Endodermal cell (in vitro differentiated cells): ENCODE results near the gene PPP2R3C. TPM values are rescaled to one million over a fixed set of nuclear protein-coding genes. Genes with fewer than 3 reads are reported as not detected.
A peak's percentile ranks its signal among the peaks of the same experiment; 100 is the strongest.
"Not testable (repeated sequence)": the region's sequence is repeated elsewhere in the genome, so short reads cannot be mapped to it uniquely, and the experiment has no call there.

ENCODE experiments used
- DNase-seq: peaks from one replicate; pipeline ENCODE4 v3.0.0-alpha.2; 2017
- H3K27ac ChIP-seq: 2 replicates; pipeline ENCODE4 v1.5.1; 2013; ENCODE audit warnings: mild to moderate bottlenecking, low read depth, low read length, moderate library complexity
- H3K27me3 ChIP-seq: 2 replicates; pipeline ENCODE4 v1.6.1; 2013; ENCODE audit warnings: mild to moderate bottlenecking, low read length, moderate library complexity; ENCODE audit not compliant: insufficient read depth, control insufficient read depth, poor library complexity, severe bottlenecking
- H3K36me3 ChIP-seq: 2 replicates; pipeline ENCODE4 v1.7.0; 2013; ENCODE audit warnings: mild to moderate bottlenecking, low read length, moderate library complexity; ENCODE audit not compliant: control insufficient read depth, insufficient read depth
- H3K4me1 ChIP-seq: one replicate; pipeline ENCODE4 v1.7.0; 2013; ENCODE audit warnings: low read length; ENCODE audit not compliant: control insufficient read depth, insufficient read depth
- H3K4me3 ChIP-seq: 2 replicates; pipeline ENCODE4 v1.5.1; 2013; ENCODE audit warnings: mild to moderate bottlenecking, low read length, moderate library complexity
- H3K9ac ChIP-seq: 2 replicates; pipeline ENCODE4 v1.6.1; 2013; ENCODE audit warnings: mild to moderate bottlenecking, low read length, moderate library complexity; ENCODE audit not compliant: poor library complexity, severe bottlenecking; ENCODE audit errors: extremely low read depth
- H3K9me3 ChIP-seq: 2 replicates; pipeline ENCODE4 v1.6.1; 2013; ENCODE audit warnings: mild to moderate bottlenecking, low read length, moderate library complexity; ENCODE audit not compliant: control insufficient read depth
- H3K27ac Mint-ChIP-seq: 2 replicates; pipeline ENCODE4 v1.8.0; 2020; ENCODE audit warnings: mixed read lengths
- H3K27me3 Mint-ChIP-seq: 2 replicates; pipeline ENCODE4 v1.8.0; 2021; ENCODE audit warnings: mild to moderate bottlenecking, mixed read lengths; ENCODE audit not compliant: insufficient read depth
- H3K36me3 Mint-ChIP-seq: 2 replicates; pipeline ENCODE4 v1.8.0; 2020; ENCODE audit warnings: low read depth, mixed read lengths
- H3K4me1 Mint-ChIP-seq: 2 replicates; pipeline ENCODE4 v1.8.0; 2020; ENCODE audit warnings: mixed read lengths
- H3K4me3 Mint-ChIP-seq: 2 replicates; pipeline ENCODE4 v1.8.0; 2020; ENCODE audit warnings: mild to moderate bottlenecking, moderate library complexity, mixed read lengths
- H3K9me3 Mint-ChIP-seq: 2 replicates; pipeline ENCODE4 v1.8.0; 2020; ENCODE audit warnings: mild to moderate bottlenecking, mixed read lengths
- CTCF ChIP-seq: fragments of 200-600 bp; sonication (generic); conservative IDR thresholded peaks from 2 replicates; pipeline ENCODE4 v1.5.0; 2021; ENCODE audit warnings: antibody characterized with exemption, mild to moderate bottlenecking
- WGBS, 2 experiments: methylation state at CpG; one replicate each; pipeline versions ENCODE4 v1.1.5 to v1.1.7; 2013; ENCODE audit warnings: missing lambda C conversion rate in 2 of 2, mixed read lengths in 1 of 2; ENCODE audit not compliant: insufficient coverage in 1 of 2, insufficient read length in 1 of 2; 5-methylcytosine and 5-hydroxymethylcytosine counted together
- total RNA-seq, 2 donors: library from RNA; stranded (reverse); fragmentation: NEBNext Ultra II Directional in 1 of 2; extraction: Animal tissue kit (Norgen Biotek cat#: 25700) in 1 of 2; gene quantifications; 2 replicates in 1 of 2; 3 replicates in 1 of 2; pipeline ENCODE4 v1.2.1, GENCODE V29; 2021

PPP2R3C gene
- total RNA-seq, 2 donors from 2014 or later: 18.6 to 36.8 TPM

GRCh38 chr14:35155962-35156361 is 34.2 kb upstream of the PPP2R3C start:
- peaks cover 20% of the 10 kb centered on the region for H3K36me3 ChIP-seq
- no peak overlapping the region for H3K4me3 ChIP-seq
- Mint-ChIP-seq H3K36me3 (peaks cover 47% of the 10 kb centered on the region), H3K9me3 (peaks cover 11% of the 10 kb centered on the region), H3K27ac (peak overlapping the region; percentile 75), H3K4me3 (no peak overlapping the region), H3K27me3 (no peaks in the 10 kb centered on the region), H3K4me1 (peaks cover 24% of the 10 kb centered on the region)
- no peaks in the 10 kb centered on the region for H3K27me3 ChIP-seq
- no peak overlapping the region for H3K27ac ChIP-seq
- WGBS, 2 experiments: 88 to 93% methylated on average over 1 of the region's 1 CpG
- DNase-seq: no peak
- peaks cover 8% of the 10 kb centered on the region for H3K4me1 ChIP-seq
- H3K9ac ChIP-seq: no peak overlapping the region
- no peak for TF ChIP-seq CTCF
- H3K9me3 ChIP-seq: no peaks in the 10 kb centered on the region

DNA sequence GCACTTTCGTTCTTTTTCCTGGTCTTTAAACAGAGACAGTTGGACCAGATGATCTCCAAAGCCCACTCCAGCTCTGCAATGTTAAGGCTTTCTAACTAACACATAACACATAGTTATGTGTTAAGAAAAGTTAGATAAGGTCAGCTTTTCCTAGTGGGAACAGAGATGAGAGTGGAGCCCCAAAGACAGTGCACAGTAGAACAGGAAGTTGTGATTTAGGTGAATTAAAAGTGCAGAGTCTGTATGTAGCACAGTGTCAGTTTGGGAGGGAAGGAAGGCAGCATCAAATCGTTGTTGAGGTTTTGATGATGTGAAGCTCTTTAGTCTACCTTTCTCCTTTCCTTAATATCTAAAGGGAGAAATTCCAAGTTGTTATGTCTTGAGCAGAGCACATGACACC is 32.2 kb upstream of the PPP2R3C start:
- Histone ChIP-seq H3K4me1 (peaks cover 3% of the 10 kb centered on the region), H3K4me3 (no peak overlapping the region), H3K9me3 (no peaks in the 10 kb centered on the region), H3K9ac (no peak overlapping the region), H3K27ac (no peak overlapping the region), H3K27me3 (no peaks in the 10 kb centered on the region), H3K36me3 (peaks cover 9% of the 10 kb centered on the region)
- H3K4me1 Mint-ChIP-seq: peaks cover 13% of the 10 kb centered on the region
- whole genome bisulfite sequencing, 2 experiments: 100% methylated on average over 1 of the region's 2 CpGs; no CpG with 5 or more reads in 1 of the 2 experiments
- DNase-seq: no peak
- H3K4me3 Mint-ChIP-seq: no peak overlapping the region
- no peak overlapping the region for H3K27ac Mint-ChIP-seq
- no peak for TF ChIP-seq CTCF
- H3K9me3 Mint-ChIP-seq: peaks cover 13% of the 10 kb centered on the region
- peaks cover 53% of the 10 kb centered on the region for H3K36me3 Mint-ChIP-seq
- H3K27me3 Mint-ChIP-seq: no peaks in the 10 kb centered on the region

DNA sequence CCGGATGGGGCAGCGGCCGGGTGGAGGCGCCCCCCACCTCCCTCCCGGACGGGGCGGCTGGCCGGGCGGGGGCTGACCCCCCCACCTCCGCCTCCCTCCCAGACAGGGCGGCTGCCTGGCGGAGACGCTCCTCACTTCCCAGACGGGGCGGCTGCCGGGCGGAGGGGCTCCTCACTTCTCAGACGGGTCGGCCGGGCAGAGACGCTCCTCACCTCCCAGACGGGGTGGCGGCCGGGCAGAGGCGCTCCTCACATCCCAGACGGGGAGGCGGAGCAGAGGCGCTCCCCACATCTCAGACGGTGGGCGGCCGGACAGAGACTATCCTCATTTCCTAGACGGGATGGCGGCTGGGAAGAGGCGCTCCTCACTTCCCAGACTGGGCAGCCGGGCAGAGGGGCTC is 30.7 kb upstream of the PPP2R3C start:
- not testable (repeated sequence) for H3K4me3 Mint-ChIP-seq, H3K4me1 ChIP-seq, H3K27me3 ChIP-seq, DNase-seq, H3K4me3 ChIP-seq, H3K27ac ChIP-seq, H3K36me3 ChIP-seq, H3K9me3 ChIP-seq, H3K27ac Mint-ChIP-seq, H3K9ac ChIP-seq, H3K27me3 Mint-ChIP-seq, H3K4me1 Mint-ChIP-seq
- peaks cover 18% of the 10 kb centered on the region for H3K9me3 Mint-ChIP-seq
- 97 to 100% methylated on average over 8 to 33 of the region's 35 CpGs for WGBS, 2 experiments
- H3K36me3 Mint-ChIP-seq: peaks cover 63% of the 10 kb centered on the region

DNA sequence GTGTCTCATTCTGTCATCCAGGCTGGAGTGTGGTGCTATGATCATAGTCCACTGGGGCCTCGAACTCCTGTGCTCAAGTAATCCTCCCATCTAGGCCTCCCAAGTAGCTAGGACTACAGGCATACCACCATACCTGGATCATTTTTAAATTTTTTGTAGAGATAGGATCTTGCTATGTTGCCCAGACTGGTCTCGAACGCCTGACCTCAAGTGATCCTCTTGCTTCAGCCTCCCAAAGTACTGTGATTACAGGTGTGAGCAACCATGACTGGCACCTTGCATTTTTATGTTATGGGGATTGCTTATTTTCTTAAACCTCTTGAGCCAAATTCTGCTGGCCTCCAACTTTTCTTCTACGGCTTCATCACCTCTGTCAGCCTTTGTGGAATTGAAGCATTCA is 27.4 kb upstream of the PPP2R3C start:
- no peak overlapping the region for H3K4me3 Mint-ChIP-seq
- no peak overlapping the region for H3K27ac Mint-ChIP-seq
- no peaks in the 10 kb centered on the region for H3K27me3 Mint-ChIP-seq
- peaks cover 7% of the 10 kb centered on the region for H3K36me3 ChIP-seq
- DNase-seq: no peak
- no peak for TF ChIP-seq CTCF
- H3K9me3 ChIP-seq: peaks cover 5% of the 10 kb centered on the region
- H3K4me3 ChIP-seq: no peak overlapping the region
- H3K36me3 Mint-ChIP-seq: peaks cover 67% of the 10 kb centered on the region
- no peaks in the 10 kb centered on the region for H3K27me3 ChIP-seq
- 80 to 95% methylated on average over 1 to 4 of the region's 4 CpGs for WGBS, 2 experiments
- H3K9me3 Mint-ChIP-seq: peaks cover 18% of the 10 kb centered on the region
- no peaks in the 10 kb centered on the region for H3K4me1 Mint-ChIP-seq
- H3K4me1 ChIP-seq: no peaks in the 10 kb centered on the region
- H3K9ac ChIP-seq: no peak overlapping the region
- H3K27ac ChIP-seq: no peak overlapping the region
